ENCODE measurements around the gene ARHGEF3. TPM values are rescaled to one million over a fixed set of nuclear protein-coding genes. Genes with fewer than 3 reads are reported as not detected.

ARHGEF3 gene
- total and polyA plus RNA-seq, 10 donors = 8.0 to 35.1 (median 31.7) TPM

DNA sequence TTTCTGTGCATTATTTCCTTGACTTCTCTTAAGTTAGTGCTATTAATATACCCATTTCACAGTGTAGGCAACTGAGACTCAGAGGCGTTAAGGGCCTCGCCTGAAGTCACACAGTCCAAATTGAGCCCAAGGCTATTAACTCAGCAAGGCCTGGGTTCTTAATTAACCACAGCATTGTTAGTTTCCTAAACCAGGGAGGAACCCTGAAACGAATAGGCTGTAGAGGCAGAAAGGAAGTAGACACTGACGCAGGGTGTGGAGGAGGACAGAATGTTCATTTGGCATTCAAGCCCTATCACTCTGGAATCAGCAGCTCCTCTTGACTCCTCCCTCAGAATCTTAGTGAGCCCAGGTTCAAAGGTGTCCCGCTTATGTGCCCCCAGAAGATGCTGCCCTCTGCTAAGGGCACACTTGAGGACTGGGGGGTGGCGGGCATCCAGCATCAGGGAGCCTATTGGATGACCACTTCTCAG lies 13.9 kb downstream of the ARHGEF3 start:
- Histone ChIP-seq H3K36me3 (no peaks in the 10 kb centered on the region), H3K9me3 (no peaks in the 10 kb centered on the region), H3K27me3 (replicated peaks in 1 of 7) (no peaks in the 10 kb centered on the region), H3K4me1 (peaks cover 54 to 100% (median 97%) of the 10 kb centered on the region in 6 donors), H3K4me3 (no peak overlapping the region), H3K27ac (peak overlapping the region; percentile 9 to 91 (median 80))
- TF ChIP-seq POLR2AphosphoS5 (IDR thresholded peaks at IDR 0.05) (peak in 2 of 3 donors; percentile 43 to 87), POLR2A (IDR thresholded peaks at IDR 0.05) (no peak)
- DNase-seq = no peak
- WGBS, 5 donors = 47 to 53% (median 48%) methylated on average over 6 of the region's 6 CpGs
- intact Hi-C loops (cut with DNase I; ENCODE audit: low total_unique reads) = no loop called here

GRCh38 chr3:56787258-56787775 lies 14.4 kb downstream of the ARHGEF3 start:
- Histone ChIP-seq H3K27ac (peak overlapping the region; percentile 9 to 91 (median 80)), H3K9me3 (no peaks in the 10 kb centered on the region), H3K36me3 (no peaks in the 10 kb centered on the region), H3K4me3 (no peak overlapping the region), H3K27me3 (replicated peaks in 1 of 7) (no peaks in the 10 kb centered on the region), H3K4me1 (peaks cover 55 to 100% (median 97%) of the 10 kb centered on the region in 6 donors)
- intact Hi-C loops (cut with DNase I; ENCODE audit: low total_unique reads) = no loop called here
- 65 to 72% (median 67%) methylated on average over 9 of the region's 9 CpGs for WGBS, 5 donors
- TF ChIP-seq POLR2A (IDR thresholded peaks at IDR 0.05) (no peak), POLR2AphosphoS5 (IDR thresholded peaks at IDR 0.05) (no peak)
- TF ChIP-seq, protein P1, sequence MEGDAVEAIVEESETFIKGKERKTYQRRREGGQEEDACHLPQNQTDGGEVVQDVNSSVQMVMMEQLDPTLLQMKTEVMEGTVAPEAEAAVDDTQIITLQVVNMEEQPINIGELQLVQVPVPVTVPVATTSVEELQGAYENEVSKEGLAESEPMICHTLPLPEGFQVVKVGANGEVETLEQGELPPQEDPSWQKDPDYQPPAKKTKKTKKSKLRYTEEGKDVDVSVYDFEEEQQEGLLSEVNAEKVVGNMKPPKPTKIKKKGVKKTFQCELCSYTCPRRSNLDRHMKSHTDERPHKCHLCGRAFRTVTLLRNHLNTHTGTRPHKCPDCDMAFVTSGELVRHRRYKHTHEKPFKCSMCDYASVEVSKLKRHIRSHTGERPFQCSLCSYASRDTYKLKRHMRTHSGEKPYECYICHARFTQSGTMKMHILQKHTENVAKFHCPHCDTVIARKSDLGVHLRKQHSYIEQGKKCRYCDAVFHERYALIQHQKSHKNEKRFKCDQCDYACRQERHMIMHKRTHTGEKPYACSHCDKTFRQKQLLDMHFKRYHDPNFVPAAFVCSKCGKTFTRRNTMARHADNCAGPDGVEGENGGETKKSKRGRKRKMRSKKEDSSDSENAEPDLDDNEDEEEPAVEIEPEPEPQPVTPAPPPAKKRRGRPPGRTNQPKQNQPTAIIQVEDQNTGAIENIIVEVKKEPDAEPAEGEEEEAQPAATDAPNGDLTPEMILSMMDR (IDR thresholded peaks at IDR 0.05 in 8 of 11, conservative IDR thresholded peaks at IDR 0.05 in 3 of 11) = no peak
- DNase-seq = no peak

GRCh38 chr3:56785499-56785898 lies 16.2 kb downstream of the ARHGEF3 start:
- Histone ChIP-seq H3K27ac (peak overlapping the region in 7 of 8 donors; percentile 22 to 91 (median 89)), H3K9me3 (no peaks in the 10 kb centered on the region), H3K36me3 (no peaks in the 10 kb centered on the region), H3K4me3 (no peak overlapping the region), H3K27me3 (replicated peaks in 1 of 7) (no peaks in the 10 kb centered on the region), H3K4me1 (peaks cover 51 to 100% (median 93%) of the 10 kb centered on the region in 6 donors)
- intact Hi-C loops (cut with DNase I; ENCODE audit: low total_unique reads) = no loop called here
- WGBS, 5 donors = 77 to 83% (median 82%) methylated on average over 4 of the region's 4 CpGs
- TF ChIP-seq, protein P1 (IDR thresholded peaks at IDR 0.05 in 8 of 11, conservative IDR thresholded peaks at IDR 0.05 in 3 of 11) = no peak
- no peak for TF ChIP-seq POLR2A (IDR thresholded peaks at IDR 0.05)
- no peak for TF ChIP-seq POLR2AphosphoS5 (IDR thresholded peaks at IDR 0.05)
- no peak for DNase-seq

GRCh38 chr3:56784448-56785001 lies 17.2 kb downstream of the ARHGEF3 start:
- peak overlapping the region in 1 of 8 donors; percentile 42 for H3K4me3 ChIP-seq
- H3K9me3 ChIP-seq = no peaks in the 10 kb centered on the region
- intact Hi-C loops (cut with DNase I; ENCODE audit: low total_unique reads) = no loop called here
- TF ChIP-seq POLR2AphosphoS5 (IDR thresholded peaks at IDR 0.05) (no peak), POLR2A (IDR thresholded peaks at IDR 0.05) (no peak)
- TF ChIP-seq, protein P1 (IDR thresholded peaks at IDR 0.05 in 8 of 11, conservative IDR thresholded peaks at IDR 0.05 in 3 of 11) = no peak
- peak overlapping the region; percentile 72 to 91 (median 88) for H3K27ac ChIP-seq
- no peaks in the 10 kb centered on the region for H3K27me3 ChIP-seq (replicated peaks in 1 of 7)
- peaks cover 41 to 100% (median 89%) of the 10 kb centered on the region in 6 donors for H3K4me1 ChIP-seq
- WGBS, 5 donors = 62 to 86% (median 75%) methylated on average over 5 of the region's 5 CpGs
- no peaks in the 10 kb centered on the region for H3K36me3 ChIP-seq
- DNase-seq = no peak
